GM20000 (cell line): Measurements from ENCODE around the gene TBC1D24.

Experiments used
- DNase-seq: peaks from one replicate; pipeline ENCODE4 v3.0.0; 2012; ENCODE audit warnings: low spot score
- TF ChIP-seq, protein P1 (sequence below): IDR thresholded peaks from 2 replicates; pipeline ENCODE4 v1.5.1; 2012; ENCODE audit warnings: mild to moderate bottlenecking, control low read depth; ENCODE audit errors: extremely low read depth, missing control alignments

TBC1D24 gene

GRCh38 chr16:2527784-2528100 is 52.8 kb downstream of the TBC1D24 start:
- no peak for DNase-seq
- TF ChIP-seq, protein P1, sequence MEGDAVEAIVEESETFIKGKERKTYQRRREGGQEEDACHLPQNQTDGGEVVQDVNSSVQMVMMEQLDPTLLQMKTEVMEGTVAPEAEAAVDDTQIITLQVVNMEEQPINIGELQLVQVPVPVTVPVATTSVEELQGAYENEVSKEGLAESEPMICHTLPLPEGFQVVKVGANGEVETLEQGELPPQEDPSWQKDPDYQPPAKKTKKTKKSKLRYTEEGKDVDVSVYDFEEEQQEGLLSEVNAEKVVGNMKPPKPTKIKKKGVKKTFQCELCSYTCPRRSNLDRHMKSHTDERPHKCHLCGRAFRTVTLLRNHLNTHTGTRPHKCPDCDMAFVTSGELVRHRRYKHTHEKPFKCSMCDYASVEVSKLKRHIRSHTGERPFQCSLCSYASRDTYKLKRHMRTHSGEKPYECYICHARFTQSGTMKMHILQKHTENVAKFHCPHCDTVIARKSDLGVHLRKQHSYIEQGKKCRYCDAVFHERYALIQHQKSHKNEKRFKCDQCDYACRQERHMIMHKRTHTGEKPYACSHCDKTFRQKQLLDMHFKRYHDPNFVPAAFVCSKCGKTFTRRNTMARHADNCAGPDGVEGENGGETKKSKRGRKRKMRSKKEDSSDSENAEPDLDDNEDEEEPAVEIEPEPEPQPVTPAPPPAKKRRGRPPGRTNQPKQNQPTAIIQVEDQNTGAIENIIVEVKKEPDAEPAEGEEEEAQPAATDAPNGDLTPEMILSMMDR, result no peak

GRCh38 chr16:2528161-2529060 is 53.5 kb downstream of the TBC1D24 start:
- DNase-seq, result no peak
- TF ChIP-seq, protein P1, result no peak

DNA sequence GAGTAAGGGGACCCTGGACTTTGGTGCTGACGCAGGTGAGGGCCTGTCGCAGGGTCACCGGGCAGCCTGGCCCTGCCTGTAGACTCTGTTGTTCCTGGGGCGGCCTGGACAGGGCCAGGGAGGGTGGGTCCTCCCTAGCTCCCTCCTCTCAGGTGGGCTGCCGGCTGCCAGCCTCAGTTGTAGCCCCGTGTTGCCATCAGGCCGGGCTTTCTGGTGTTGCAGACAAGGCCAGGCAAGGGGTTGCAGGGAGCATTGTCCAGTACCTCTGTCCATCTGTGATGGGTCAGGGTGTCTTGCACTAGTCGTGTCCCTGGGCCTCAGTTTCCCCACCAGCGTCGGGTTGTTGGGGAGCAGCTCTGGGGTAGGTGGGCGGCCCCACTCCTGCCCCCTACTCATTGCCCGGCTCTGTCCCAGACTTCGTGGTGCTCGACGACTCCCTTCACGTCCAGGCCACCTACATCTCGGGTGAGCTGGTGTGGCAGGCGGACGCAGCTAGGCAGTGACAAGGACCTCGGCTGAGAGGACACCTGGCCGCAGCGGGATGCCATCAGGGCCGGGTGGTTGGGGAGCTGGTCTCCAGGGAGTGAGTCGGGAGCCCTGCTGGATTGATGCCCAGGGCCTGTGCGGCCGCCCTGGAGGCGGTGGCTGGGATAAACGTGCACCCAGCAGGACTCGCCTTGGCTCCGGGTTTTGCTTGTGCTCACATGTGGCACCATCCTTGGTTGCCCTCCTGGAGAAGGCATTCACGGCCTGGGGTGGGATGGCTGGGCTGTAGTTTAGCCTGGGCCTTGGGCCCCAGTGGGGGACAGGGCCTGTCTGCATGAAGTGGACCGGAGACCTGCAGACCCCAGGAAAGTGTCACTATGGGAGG is 54.4 kb downstream of the TBC1D24 start:
- TF ChIP-seq, protein P1, result no peak
- no peak for DNase-seq

- DNase-seq, result no peak
- TF ChIP-seq, protein P1, result no peak
Observed at GRCh38 chr16:2529961-2530628, 55.2 kb downstream of the TBC1D24 start.

- TF ChIP-seq, protein P1, result no peak
- DNase-seq, result no peak
Observed at GRCh38 chr16:2530629-2531318, 55.8 kb downstream of the TBC1D24 start.

GRCh38 chr16:2531371-2531695 is 56.4 kb downstream of the TBC1D24 start, which contains the start of gene CEMP1:
TSS of gene CEMP1 (minus strand) at chr16:2531408. CDS start at chr16:2531073, 335 bp downstream.
- TF ChIP-seq, protein P1, result no peak
- DNase-seq, result no peak
